Measurements from ENCODE around the gene RPGR. TPM values are rescaled to one million over a fixed set of nuclear protein-coding genes. Genes with fewer than 3 reads are reported as not detected.

Gene RPGR
- total RNA-seq, 4 donors from 2014 or later: 9.6 to 17.0 (median 11.9) TPM

- 46% methylated on average over 2 of the region's 2 CpGs for WGBS
- TF ChIP-seq CTCF (IDR thresholded peaks at IDR 0.05) (no peak), EP300 (IDR thresholded peaks at IDR 0.05) (no peak), POLR2A (IDR thresholded peaks at IDR 0.05; ENCODE audit: low read depth) (no peak), POLR2AphosphoS5 (IDR thresholded peaks at IDR 0.05) (no peak)
- H3K27ac ChIP-seq (replicated peaks in 1 of 4): no peak overlapping the region
- H3K36me3 ChIP-seq: no peaks in the 10 kb centered on the region
- no peak overlapping the region for H3K4me3 ChIP-seq
- H3K4me1 ChIP-seq: no peaks in the 10 kb centered on the region
- intact Hi-C loops (cut with DNase I): no loop called here
- no peaks in the 10 kb centered on the region for H3K9me3 ChIP-seq
- DNase-seq (ENCODE audit: extremely low spot score): no peak
- no peaks in the 10 kb centered on the region for H3K27me3 ChIP-seq
Observed at GRCh38 chrX:38279188-38279587, 48.1 kb downstream of the RPGR start.

GRCh38 chrX:38278682-38279081 lies 48.6 kb downstream of the RPGR start:
- H3K4me1 ChIP-seq: no peaks in the 10 kb centered on the region
- TF ChIP-seq POLR2AphosphoS5 (IDR thresholded peaks at IDR 0.05): no peak
- TF ChIP-seq POLR2A (IDR thresholded peaks at IDR 0.05; ENCODE audit: low read depth): no peak
- H3K9me3 ChIP-seq: no peaks in the 10 kb centered on the region
- intact Hi-C loops (cut with DNase I): no loop called here
- no peak for DNase-seq (ENCODE audit: extremely low spot score)
- no peak overlapping the region for H3K4me3 ChIP-seq
- peaks cover 0 to 2% (median 0%) of the 10 kb centered on the region in 4 donors for H3K36me3 ChIP-seq
- H3K27me3 ChIP-seq: no peaks in the 10 kb centered on the region
- no peak overlapping the region for H3K27ac ChIP-seq (replicated peaks in 1 of 4)
- 42% methylated on average over 1 of the region's 1 CpG for WGBS

- no peak for TF ChIP-seq POLR2A (IDR thresholded peaks at IDR 0.05; ENCODE audit: low read depth)
- TF ChIP-seq CTCF (IDR thresholded peaks at IDR 0.05): no peak
- no peak for TF ChIP-seq EP300 (IDR thresholded peaks at IDR 0.05)
- TF ChIP-seq POLR2AphosphoS5 (IDR thresholded peaks at IDR 0.05): no peak
- DNase-seq (ENCODE audit: extremely low spot score): no peak
- Histone ChIP-seq H3K9me3 (no peaks in the 10 kb centered on the region), H3K4me1 (no peaks in the 10 kb centered on the region), H3K36me3 (peaks cover 0 to 7% (median 0%) of the 10 kb centered on the region in 4 donors), H3K4me3 (no peak overlapping the region), H3K27ac (replicated peaks in 1 of 4) (no peak overlapping the region), H3K27me3 (no peaks in the 10 kb centered on the region)
- intact Hi-C loops (cut with DNase I): no loop called here
- WGBS: 61% methylated on average over 2 of the region's 2 CpGs
Observed at GRCh38 chrX:38277802-38278201, 49.5 kb downstream of the RPGR start.

- Histone ChIP-seq H3K4me3 (no peak overlapping the region), H3K9me3 (no peaks in the 10 kb centered on the region), H3K27me3 (no peaks in the 10 kb centered on the region), H3K4me1 (no peaks in the 10 kb centered on the region), H3K36me3 (peaks cover 0 to 7% (median 0%) of the 10 kb centered on the region in 4 donors), H3K27ac (replicated peaks in 1 of 4) (no peak overlapping the region)
- no peak for DNase-seq (ENCODE audit: extremely low spot score)
- TF ChIP-seq POLR2A (IDR thresholded peaks at IDR 0.05; ENCODE audit: low read depth): no peak
- no peak for TF ChIP-seq POLR2AphosphoS5 (IDR thresholded peaks at IDR 0.05)
- TF ChIP-seq EP300 (IDR thresholded peaks at IDR 0.05): no peak
- TF ChIP-seq CTCF (IDR thresholded peaks at IDR 0.05): no peak
- WGBS: 29% methylated on average over 2 of the region's 2 CpGs
- intact Hi-C loops (cut with DNase I): no loop called here
Observed at GRCh38 chrX:38277136-38277535, 50.2 kb downstream of the RPGR start.

- TF ChIP-seq EP300 (IDR thresholded peaks at IDR 0.05) (no peak), POLR2AphosphoS5 (IDR thresholded peaks at IDR 0.05) (no peak), CTCF (IDR thresholded peaks at IDR 0.05) (no peak), POLR2A (IDR thresholded peaks at IDR 0.05; ENCODE audit: low read depth) (no peak)
- 82% methylated on average over 2 of the region's 2 CpGs for WGBS
Observed at GRCh38 chrX:38276089-38276488, 51.2 kb downstream of the RPGR start.

More at GRCh38 chrX:38276089-38276488, 51.2 kb downstream of the RPGR start:
- H3K9me3 ChIP-seq: no peaks in the 10 kb centered on the region
- peaks cover 0 to 5% (median 0%) of the 10 kb centered on the region in 4 donors for H3K4me1 ChIP-seq
- no peak overlapping the region for H3K27ac ChIP-seq (replicated peaks in 1 of 4)
- no peaks in the 10 kb centered on the region for H3K27me3 ChIP-seq
- intact Hi-C loops (cut with DNase I): no loop called here
- H3K4me3 ChIP-seq: no peak overlapping the region
- peaks cover 0 to 7% (median 0%) of the 10 kb centered on the region in 4 donors for H3K36me3 ChIP-seq
- DNase-seq (ENCODE audit: extremely low spot score): no peak

Measured in esophagus muscularis mucosa (tissue), 4 donors.